Gastrocnemius medialis (tissue), 4 donors: Measurements from ENCODE around the gene RREB1. TPM values are rescaled to one million over a fixed set of nuclear protein-coding genes. Genes with fewer than 3 reads are reported as not detected.

Source experiments
- ATAC-seq, 2 donors: fragments of 150-250 bp; one replicate each; pipeline ENCODE4 v1.9.1; 2016
- DNase-seq, 2 donors: peaks; one replicate each; pipeline ENCODE4 v3.0.0-alpha.2; 2019
- H3K27ac ChIP-seq, 4 donors: fragments of 200-600 bp; sonication (generic); 1 replicate in 1 of 4; 2 replicates in 3 of 4; pipeline ENCODE4 v1.5.1; 2016 to 2018; ENCODE audit warnings: mild to moderate bottlenecking in 2 of 4, moderate library complexity in 1 of 4
- H3K27me3 ChIP-seq, 3 donors: fragments of 200-600 bp; sonication (generic) in 2 of 3; 1 replicate in 1 of 3; 2 replicates in 2 of 3; pipeline versions ENCODE4 v1.5.1 to v1.6.0; 2016 to 2019; ENCODE audit warnings: mild to moderate bottlenecking in 1 of 3, moderate library complexity in 1 of 3
- H3K36me3 ChIP-seq, 2 donors: fragments of 200-600 bp; sonication (generic) in 1 of 2; one replicate each; pipeline ENCODE4 v1.5.1; 2017 to 2018
- H3K4me1 ChIP-seq, 2 donors: fragments of 200-600 bp; sonication (generic) in 1 of 2; one replicate each; pipeline ENCODE4 v1.5.1; 2016 to 2017; ENCODE audit warnings: mild to moderate bottlenecking in 2 of 2
- H3K4me3 ChIP-seq, 4 donors: fragments of 200-600 bp; sonication (generic) in 3 of 4; 1 replicate in 1 of 4; 2 replicates in 3 of 4; pipeline ENCODE4 v1.5.1; 2016 to 2019; ENCODE audit warnings: mild to moderate bottlenecking in 2 of 4
- H3K9me3 ChIP-seq, 3 donors: fragments of 200-600 bp; sonication (generic) in 2 of 3; 1 replicate in 1 of 3; 2 replicates in 2 of 3; pipeline ENCODE4 v1.5.1; 2016 to 2019
- POLR2A ChIP-seq, 2 donors: fragments of 450-650 bp; IDR thresholded peaks; one replicate each; pipeline ENCODE4 v1.6.1; 2017; ENCODE audit warnings: antibody characterized with exemption in 2 of 2, mild to moderate bottlenecking in 2 of 2, moderate library complexity in 2 of 2
- in situ Hi-C, 4 donors: fragments of 200-750 bp; cut with MboI; loops; one replicate each; pipeline versions ENCODE4 v1.15.0 to v1.8.0; 2017; ENCODE audit warnings: low sequenced_read_pairs in 4 of 4
- intact Hi-C: fragments of 100-400 bp; cut with DNase I; formaldehyde crosslinking; loops from one replicate; pipeline ENCODE4 v1.15.1; 2023; ENCODE audit warnings: low total_unique reads
- total RNA-seq, 4 donors: library from RNA; depleted of rRNA; stranded (reverse); fragments of >200 nt; gene quantifications; one replicate each; pipeline versions ENCODE4 v1.1.0 to v1.2.3, GENCODE V29; 2016
- TF ChIP-seq, protein P1 (sequence below), 5 experiments: fragments of 450-650 bp in 3 of 5; fragments of 200-600 bp in 2 of 5; sonication (generic) in 2 of 5; IDR thresholded peaks in 4 of 5; conservative IDR thresholded peaks in 1 of 5; 1 replicate in 4 of 5; 2 replicates in 1 of 5; pipeline ENCODE4 v1.5.1; 2016 to 2019; ENCODE audit warnings: antibody characterized with exemption in 5 of 5, mild to moderate bottlenecking in 3 of 5, moderate library complexity in 3 of 5

RREB1 gene
- total RNA-seq, 4 donors from 2014 or later: 18.0 to 41.3 (median 39.2) TPM

GRCh38 chr6:7166410-7167293 is 58.9 kb downstream of the RREB1 start:
- peak in 1 of 2 donors; percentile 12 for ATAC-seq
- H3K27ac ChIP-seq: peak overlapping the region; percentile 69 to 80 (median 76)
- intact Hi-C loops (loop anchor here (5.0 kb wide), 1 partner anchor 59 kb away; the partner anchor contains the start of gene RREB1), in situ Hi-C loops (no loop called here)
- DNase-seq: no peak
- H3K36me3 ChIP-seq: no peaks in the 10 kb centered on the region
- peaks cover 81 to 87% of the 10 kb centered on the region in 2 donors for H3K4me1 ChIP-seq
- no peaks in the 10 kb centered on the region for H3K27me3 ChIP-seq
- H3K9me3 ChIP-seq: no peaks in the 10 kb centered on the region
- TF ChIP-seq POLR2A (IDR thresholded peaks at IDR 0.05): no peak
- TF ChIP-seq, protein P1, sequence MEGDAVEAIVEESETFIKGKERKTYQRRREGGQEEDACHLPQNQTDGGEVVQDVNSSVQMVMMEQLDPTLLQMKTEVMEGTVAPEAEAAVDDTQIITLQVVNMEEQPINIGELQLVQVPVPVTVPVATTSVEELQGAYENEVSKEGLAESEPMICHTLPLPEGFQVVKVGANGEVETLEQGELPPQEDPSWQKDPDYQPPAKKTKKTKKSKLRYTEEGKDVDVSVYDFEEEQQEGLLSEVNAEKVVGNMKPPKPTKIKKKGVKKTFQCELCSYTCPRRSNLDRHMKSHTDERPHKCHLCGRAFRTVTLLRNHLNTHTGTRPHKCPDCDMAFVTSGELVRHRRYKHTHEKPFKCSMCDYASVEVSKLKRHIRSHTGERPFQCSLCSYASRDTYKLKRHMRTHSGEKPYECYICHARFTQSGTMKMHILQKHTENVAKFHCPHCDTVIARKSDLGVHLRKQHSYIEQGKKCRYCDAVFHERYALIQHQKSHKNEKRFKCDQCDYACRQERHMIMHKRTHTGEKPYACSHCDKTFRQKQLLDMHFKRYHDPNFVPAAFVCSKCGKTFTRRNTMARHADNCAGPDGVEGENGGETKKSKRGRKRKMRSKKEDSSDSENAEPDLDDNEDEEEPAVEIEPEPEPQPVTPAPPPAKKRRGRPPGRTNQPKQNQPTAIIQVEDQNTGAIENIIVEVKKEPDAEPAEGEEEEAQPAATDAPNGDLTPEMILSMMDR (IDR thresholded peaks at IDR 0.05 in 4 of 5, conservative IDR thresholded peaks at IDR 0.05 in 1 of 5): no peak
- H3K4me3 ChIP-seq: no peak overlapping the region

- DNase-seq (peak; percentile 54 to 79), ATAC-seq (peak; percentile 74 to 77)
- Histone ChIP-seq H3K36me3 (no peaks in the 10 kb centered on the region), H3K9me3 (no peaks in the 10 kb centered on the region), H3K27ac (peak overlapping the region; percentile 59 to 80 (median 76)), H3K27me3 (no peaks in the 10 kb centered on the region), H3K4me3 (no peak overlapping the region), H3K4me1 (peaks cover 81 to 82% of the 10 kb centered on the region in 2 donors)
- TF ChIP-seq POLR2A (IDR thresholded peaks at IDR 0.05): no peak
- TF ChIP-seq, protein P1 (IDR thresholded peaks at IDR 0.05 in 4 of 5, conservative IDR thresholded peaks at IDR 0.05 in 1 of 5): no peak
- in situ Hi-C loops (no loop called here), intact Hi-C loops (loop anchor here (2.0 to 5.0 kb wide), 2 partner anchors 47 to 62 kb away; partner anchors contain the start of gene RREB1)
Measured at GRCh38 chr6:7169296-7169721, 61.5 kb downstream of the RREB1 start.

DNA sequence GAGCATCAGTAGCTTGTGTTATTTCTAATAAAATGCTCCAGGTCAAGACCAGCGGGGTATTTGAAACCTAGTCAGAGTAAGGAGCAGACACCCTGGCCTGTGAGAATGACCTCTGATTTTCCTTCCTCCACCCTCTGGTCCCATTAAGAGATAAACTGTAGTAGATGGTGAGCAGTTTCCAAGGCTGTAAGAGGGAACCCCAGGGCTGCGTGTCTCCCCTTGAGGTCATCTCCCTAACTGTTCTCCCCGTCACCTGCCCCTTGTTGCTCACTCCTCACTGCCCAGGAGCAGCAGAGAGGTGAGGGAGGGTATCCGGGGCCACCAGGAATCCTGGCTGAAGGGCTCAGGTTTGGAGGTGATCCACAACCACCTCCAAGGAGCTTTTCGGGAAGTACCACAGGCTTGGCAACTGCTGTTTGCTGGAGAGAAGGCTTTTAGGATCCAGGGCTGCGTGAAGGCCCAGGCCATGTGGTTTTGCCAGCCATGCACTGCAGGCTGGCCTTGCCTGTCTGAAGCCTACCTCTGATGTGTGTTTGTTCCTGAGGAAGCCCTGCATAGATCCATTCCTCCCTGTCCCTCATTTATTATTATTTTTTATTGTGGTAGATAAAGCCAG is 62.5 kb downstream of the RREB1 start:
- H3K27me3 ChIP-seq: no peaks in the 10 kb centered on the region
- H3K9me3 ChIP-seq: no peaks in the 10 kb centered on the region
- no peak for ATAC-seq
- H3K36me3 ChIP-seq: no peaks in the 10 kb centered on the region
- intact Hi-C loops: no loop called here
- TF ChIP-seq, protein P1 (IDR thresholded peaks at IDR 0.05 in 4 of 5, conservative IDR thresholded peaks at IDR 0.05 in 1 of 5): no peak
- no peak for TF ChIP-seq POLR2A (IDR thresholded peaks at IDR 0.05)
- in situ Hi-C loops: loop anchor here in 1 of 4 donors (5.0 kb wide), 1 partner anchor 42 kb away; no protein-coding TSS in a partner anchor
- peak overlapping the region; percentile 59 to 80 (median 76) for H3K27ac ChIP-seq
- H3K4me3 ChIP-seq: no peak overlapping the region
- peaks cover 76 to 77% of the 10 kb centered on the region in 2 donors for H3K4me1 ChIP-seq
- no peak for DNase-seq

- H3K27ac ChIP-seq: peak overlapping the region; percentile 59 to 80 (median 76)
- H3K36me3 ChIP-seq: no peaks in the 10 kb centered on the region
- intact Hi-C loops: no loop called here
- no peak for DNase-seq
- H3K9me3 ChIP-seq: no peaks in the 10 kb centered on the region
- H3K27me3 ChIP-seq: no peaks in the 10 kb centered on the region
- in situ Hi-C loops: loop anchor here in 1 of 4 donors (5.0 kb wide), 1 partner anchor 41 kb away; no protein-coding TSS in a partner anchor
- no peak for ATAC-seq
- TF ChIP-seq, protein P1 (IDR thresholded peaks at IDR 0.05 in 4 of 5, conservative IDR thresholded peaks at IDR 0.05 in 1 of 5): no peak
- no peak for TF ChIP-seq POLR2A (IDR thresholded peaks at IDR 0.05)
- no peak overlapping the region for H3K4me3 ChIP-seq
- peaks cover 74 to 77% of the 10 kb centered on the region in 2 donors for H3K4me1 ChIP-seq
Measured at GRCh38 chr6:7171119-7171518, 63.4 kb downstream of the RREB1 start.
